Measurements from ENCODE around the gene PRKCH. TPM values are rescaled to one million over a fixed set of nuclear protein-coding genes. Genes with fewer than 3 reads are reported as not detected.

The PRKCH gene
- total RNA-seq, 1 experiment from 2014 or later, result 170 TPM

DNA sequence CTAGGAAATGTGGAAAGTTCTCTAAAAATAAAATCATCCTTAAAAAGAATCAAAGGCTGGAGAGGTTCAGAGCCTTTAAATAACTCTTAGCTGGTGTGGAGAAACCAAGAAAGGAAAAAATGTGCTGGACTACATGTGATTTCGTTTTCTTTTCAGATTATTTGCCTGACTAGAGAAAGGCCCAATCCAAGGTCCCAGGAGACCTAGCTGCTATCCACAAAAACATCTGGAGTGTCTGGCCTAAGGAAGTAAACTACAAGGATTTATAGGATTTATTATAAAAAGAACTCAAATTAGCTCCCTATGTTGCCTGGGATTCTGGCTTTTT is 39.5 kb upstream of the PRKCH start:
- ChIA-PET POLR2A (ENCODE audit: unreplicated experiment) (interaction anchor here (0.7 kb wide), 1 partner anchor 632 kb away, joined by 3 read pairs; no protein-coding TSS in a partner anchor), CTCF (interaction anchor here (0.6 to 2.3 kb wide), 8 partner anchors 9 to 657 kb away, joined by 3 to 16 read pairs (median 5); no protein-coding TSS in a partner anchor)
- intact Hi-C loops (cut with micrococcal nuclease), result no loop called here
- ATAC-seq (no peak), DNase-seq (no peak)
- peak overlapping the region; percentile 88 for H3K9ac ChIP-seq (ENCODE audit: low read length)
- H3K4me3 ChIP-seq (ENCODE audit: low read length), result peak overlapping the region; percentile 85
- peak overlapping the region; percentile 82 for H3K27ac ChIP-seq (ENCODE audit: low read length)
- H3F3A ChIP-seq (ENCODE audit: low read length, unreplicated experiment), result peaks cover 6% of the 10 kb centered on the region
- no peaks in the 10 kb centered on the region for H3K27me3 ChIP-seq (ENCODE audit: low read length)
- no peaks in the 10 kb centered on the region for H3K36me3 ChIP-seq (ENCODE audit: low read depth, low read length)
- TF ChIP-seq, protein P1, sequence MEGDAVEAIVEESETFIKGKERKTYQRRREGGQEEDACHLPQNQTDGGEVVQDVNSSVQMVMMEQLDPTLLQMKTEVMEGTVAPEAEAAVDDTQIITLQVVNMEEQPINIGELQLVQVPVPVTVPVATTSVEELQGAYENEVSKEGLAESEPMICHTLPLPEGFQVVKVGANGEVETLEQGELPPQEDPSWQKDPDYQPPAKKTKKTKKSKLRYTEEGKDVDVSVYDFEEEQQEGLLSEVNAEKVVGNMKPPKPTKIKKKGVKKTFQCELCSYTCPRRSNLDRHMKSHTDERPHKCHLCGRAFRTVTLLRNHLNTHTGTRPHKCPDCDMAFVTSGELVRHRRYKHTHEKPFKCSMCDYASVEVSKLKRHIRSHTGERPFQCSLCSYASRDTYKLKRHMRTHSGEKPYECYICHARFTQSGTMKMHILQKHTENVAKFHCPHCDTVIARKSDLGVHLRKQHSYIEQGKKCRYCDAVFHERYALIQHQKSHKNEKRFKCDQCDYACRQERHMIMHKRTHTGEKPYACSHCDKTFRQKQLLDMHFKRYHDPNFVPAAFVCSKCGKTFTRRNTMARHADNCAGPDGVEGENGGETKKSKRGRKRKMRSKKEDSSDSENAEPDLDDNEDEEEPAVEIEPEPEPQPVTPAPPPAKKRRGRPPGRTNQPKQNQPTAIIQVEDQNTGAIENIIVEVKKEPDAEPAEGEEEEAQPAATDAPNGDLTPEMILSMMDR (conservative IDR thresholded peaks at IDR 0.05; ENCODE audit: low read depth, low read length), result no peak
- TF ChIP-seq EZH2phosphoT487 (IDR thresholded peaks at IDR 0.05; ENCODE audit: borderline replicate concordance, low read length) (no peak), EZH2 (IDR thresholded peaks at IDR 0.05; ENCODE audit: low read length, unreplicated experiment) (no peak)
- TSS peak; percentile 71 for BruUV-seq (replicated peaks)
- H4K20me1 ChIP-seq (ENCODE audit: low read length), result peaks cover 31% of the 10 kb centered on the region
- H3K4me1 ChIP-seq (ENCODE audit: insufficient read depth, low read length), result peaks cover 68% of the 10 kb centered on the region
- no peaks in the 10 kb centered on the region for H3K9me3 ChIP-seq (ENCODE audit: low read length)
- peaks cover 35% of the 10 kb centered on the region for H3K79me2 ChIP-seq (ENCODE audit: low read length)
- peak overlapping the region; percentile 83 for H3K4me2 ChIP-seq (ENCODE audit: low read length)
- no peaks in the 10 kb centered on the region for H3K9me2 ChIP-seq (replicated peaks; ENCODE audit: low read length)
- peak overlapping the region; percentile 81 for H2AFZ ChIP-seq (ENCODE audit: low read length)

DNA sequence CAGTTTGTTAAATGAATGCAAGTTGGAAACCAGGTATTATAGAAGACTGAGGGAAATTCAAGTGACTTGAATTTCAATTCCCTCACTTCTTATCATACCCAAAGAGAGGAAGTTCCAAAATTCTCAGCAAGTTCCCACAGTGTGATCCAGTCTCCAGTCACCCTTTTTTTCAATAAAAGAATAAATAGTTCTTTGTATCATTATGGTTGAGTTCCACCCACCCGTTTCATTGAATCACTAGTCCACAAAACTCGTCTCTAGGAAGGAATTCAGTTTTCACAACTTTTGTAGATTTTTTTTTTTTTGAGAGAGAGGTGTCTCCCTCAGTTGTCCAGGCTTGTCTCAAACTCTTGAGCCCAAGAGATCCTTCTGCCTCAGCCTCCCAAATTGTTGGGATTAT is 38.6 kb upstream of the PRKCH start:
- no peaks in the 10 kb centered on the region for H3K9me3 ChIP-seq (ENCODE audit: low read length)
- intact Hi-C loops (cut with micrococcal nuclease), result no loop called here
- TF ChIP-seq EZH2 (IDR thresholded peaks at IDR 0.05; ENCODE audit: low read length, unreplicated experiment) (no peak), EZH2phosphoT487 (IDR thresholded peaks at IDR 0.05; ENCODE audit: borderline replicate concordance, low read length) (no peak)
- TF ChIP-seq, protein P1 (conservative IDR thresholded peaks at IDR 0.05; ENCODE audit: low read depth, low read length), result no peak
- no peaks in the 10 kb centered on the region for H3K9me2 ChIP-seq (replicated peaks; ENCODE audit: low read length)
- CTCF ChIA-PET, result interaction anchor here (0.6 kb wide), 1 partner anchor 13 kb away, joined by 4 read pairs; no protein-coding TSS in a partner anchor
- POLR2A ChIA-PET (ENCODE audit: unreplicated experiment), result interaction anchor here (0.6 kb wide), 2 partner anchors 192 to 1034 kb away, joined by 4 to 5 read pairs; partner anchors contain the start of gene PPM1A
- DNase-seq (peak; percentile 33), ATAC-seq (no peak)
- peaks cover 26% of the 10 kb centered on the region for H4K20me1 ChIP-seq (ENCODE audit: low read length)
- H3K4me1 ChIP-seq (ENCODE audit: insufficient read depth, low read length), result peaks cover 68% of the 10 kb centered on the region
- no peaks in the 10 kb centered on the region for H3K36me3 ChIP-seq (ENCODE audit: low read depth, low read length)
- no TSS peak for BruUV-seq (replicated peaks)
- peak overlapping the region; percentile 83; the same call in 1 of the 2 replicates for H3K4me2 ChIP-seq (ENCODE audit: low read length)
- no peak overlapping the region for H3K4me3 ChIP-seq (ENCODE audit: low read length)
- H3K79me2 ChIP-seq (ENCODE audit: low read length), result peaks cover 27% of the 10 kb centered on the region
- peaks cover 6% of the 10 kb centered on the region for H3F3A ChIP-seq (ENCODE audit: low read length, unreplicated experiment)
- H3K27ac ChIP-seq (ENCODE audit: low read length), result peak overlapping the region; percentile 82
- H2AFZ ChIP-seq (ENCODE audit: low read length), result no peak overlapping the region
- H3K9ac ChIP-seq (ENCODE audit: low read length), result 0 out of 2 replicates have a peak overlapping the region, but pooled peaks have one; percentile 88
- H3K27me3 ChIP-seq (ENCODE audit: low read length), result no peaks in the 10 kb centered on the region

DNA sequence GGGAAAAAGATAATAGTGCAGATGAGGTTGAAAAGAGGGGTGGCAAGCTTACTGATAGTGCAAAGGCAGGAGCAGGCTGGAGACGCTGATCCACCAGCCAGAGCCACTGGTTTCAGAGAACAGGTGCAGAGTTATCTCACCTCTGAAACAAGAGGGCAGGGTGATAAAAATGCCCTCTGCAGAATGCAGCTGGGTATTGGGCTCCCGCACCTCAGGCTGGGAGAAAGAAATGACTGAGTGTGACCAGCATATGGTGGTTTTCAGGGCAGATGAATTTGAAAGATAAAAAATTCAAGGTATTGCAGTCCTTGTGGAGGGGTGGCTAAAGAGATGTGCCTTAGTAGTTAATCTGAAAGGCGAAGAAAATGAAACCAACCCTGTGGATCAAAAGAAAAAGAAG is 37.4 kb upstream of the PRKCH start:
- CTCF ChIA-PET, result interaction anchor here (0.6 kb wide), 1 partner anchor 20 kb away, joined by 3 read pairs; no protein-coding TSS in a partner anchor
- H3K36me3 ChIP-seq (ENCODE audit: low read depth, low read length), result no peaks in the 10 kb centered on the region
- peaks cover 57% of the 10 kb centered on the region for H3K4me1 ChIP-seq (ENCODE audit: insufficient read depth, low read length)
- peaks cover 13% of the 10 kb centered on the region; the same call in 1 of the 2 replicates for H4K20me1 ChIP-seq (ENCODE audit: low read length)
- DNase-seq, result no peak
- intact Hi-C loops (cut with micrococcal nuclease), result no loop called here
- no peak overlapping the region for H3K27ac ChIP-seq (ENCODE audit: low read length)
- ATAC-seq, result no peak
- no TSS peak for BruUV-seq (replicated peaks)
- H2AFZ ChIP-seq (ENCODE audit: low read length), result no peak overlapping the region
- H3F3A ChIP-seq (ENCODE audit: low read length, unreplicated experiment), result peaks cover 6% of the 10 kb centered on the region
- H3K79me2 ChIP-seq (ENCODE audit: low read length), result peaks cover 15% of the 10 kb centered on the region
- H3K9me2 ChIP-seq (replicated peaks; ENCODE audit: low read length), result no peaks in the 10 kb centered on the region
- no peaks in the 10 kb centered on the region for H3K9me3 ChIP-seq (ENCODE audit: low read length)
- 0 out of 2 replicates have a peak overlapping the region, but pooled peaks have one; percentile 70 for H3K4me2 ChIP-seq (ENCODE audit: low read length)
- H3K9ac ChIP-seq (ENCODE audit: low read length), result no peak overlapping the region
- H3K4me3 ChIP-seq (ENCODE audit: low read length), result no peak overlapping the region
- TF ChIP-seq, protein P1 (conservative IDR thresholded peaks at IDR 0.05; ENCODE audit: low read depth, low read length), result no peak
- TF ChIP-seq EZH2 (IDR thresholded peaks at IDR 0.05; ENCODE audit: low read length, unreplicated experiment), result no peak
- TF ChIP-seq EZH2phosphoT487 (IDR thresholded peaks at IDR 0.05; ENCODE audit: borderline replicate concordance, low read length), result no peak
- no peaks in the 10 kb centered on the region for H3K27me3 ChIP-seq (ENCODE audit: low read length)
- POLR2A ChIA-PET (ENCODE audit: unreplicated experiment), result no interaction called here
